Lung (tissue), 12 donors: ENCODE measurements around the gene ADAM12. TPM values are rescaled to one million over a fixed set of nuclear protein-coding genes. Genes with fewer than 3 reads are reported as not detected.
A peak's percentile ranks its signal among the peaks of the same experiment; 100 is the strongest.

Experiments
- ATAC-seq: fragments of 200-7000 bp; cut with Tn5 transposase; one replicate; pipeline ENCODE4 v1.9.1; 2020; ENCODE audit warnings: moderate number of reproducible peaks; ENCODE audit not compliant: insufficient read depth, low FRiP score
- DNase-seq, 3 donors: peaks; one replicate each; pipeline ENCODE4 v3.0.0-alpha.2; 2013 to 2017
- H3K27ac ChIP-seq, 2 donors: one replicate each; pipeline ENCODE4 v1.5.1; 2013; ENCODE audit warnings: mild to moderate bottlenecking in 2 of 2, moderate library complexity in 2 of 2, control low read depth in 1 of 2, inconsistent platforms in 1 of 2, low read depth in 1 of 2, low read length in 1 of 2
- H3K27me3 ChIP-seq, 3 donors: one replicate each; pipeline ENCODE4 v1.5.1; 2013; ENCODE audit warnings: low read length in 2 of 3; ENCODE audit not compliant: control insufficient read depth in 3 of 3, insufficient read depth in 3 of 3
- H3K36me3 ChIP-seq, 4 donors: one replicate each; pipeline ENCODE4 v1.5.1; 2013; ENCODE audit warnings: low read length in 4 of 4, mild to moderate bottlenecking in 1 of 4, moderate library complexity in 1 of 4; ENCODE audit not compliant: control insufficient read depth in 4 of 4, insufficient read depth in 4 of 4
- H3K4me1 ChIP-seq, 5 donors: one replicate each; pipeline ENCODE4 v1.5.1; 2013; ENCODE audit warnings: low read length in 5 of 5, mild to moderate bottlenecking in 2 of 5, moderate library complexity in 1 of 5; ENCODE audit not compliant: control insufficient read depth in 5 of 5, insufficient read depth in 5 of 5
- H3K4me3 ChIP-seq: one replicate; pipeline ENCODE4 v1.5.1; 2013; ENCODE audit warnings: mild to moderate bottlenecking, control low read depth, moderate library complexity
- H3K9ac ChIP-seq, 2 donors: one replicate each; pipeline ENCODE4 v1.5.1; 2013; ENCODE audit warnings: low read length in 2 of 2, control low read depth in 1 of 2; ENCODE audit not compliant: insufficient read depth in 1 of 2
- H3K9me3 ChIP-seq, 4 donors: one replicate each; pipeline ENCODE4 v1.5.1; 2013; ENCODE audit warnings: low read length in 3 of 4, mild to moderate bottlenecking in 1 of 4, moderate library complexity in 1 of 4; ENCODE audit not compliant: control insufficient read depth in 4 of 4, insufficient read depth in 3 of 4
- CTCF ChIP-seq: IDR thresholded peaks from 2 replicates; pipeline ENCODE4 v1.5.1; 2012; ENCODE audit warnings: mild to moderate bottlenecking; ENCODE audit errors: control extremely low read depth, extremely low read depth
- WGBS, 2 donors: extraction: QIAGEN DNeasy Blood & Tissue Kit; methylation state at CpG; one replicate each; pipeline ENCODE4 v1.1.7; 2013; 5-methylcytosine and 5-hydroxymethylcytosine counted together
- polyA plus RNA-seq, 2 donors: library from polyadenylated mRNA; stranded (reverse); fragments of 200-250 nt; gene quantifications; one replicate each; pipeline ENCODE4 v1.2.1, GENCODE V29; 2013
- total RNA-seq, 2 donors: library from RNA; depleted of rRNA in 1 of 2; stranded (reverse); fragments of >200 nt in 1 of 2; gene quantifications; one replicate each; pipeline ENCODE4 v1.2.1, GENCODE V29; 2014 to 2021
- donor health status: control.
- donor health status: control.
- donor health status: Bipolar disorder and iron deficiency.
- donor health status: healthy.
- donor health status: DM: yes; HTN: yes; CAD: no.

Gene ADAM12
- total and polyA plus RNA-seq, 4 donors, result 0.16 to 5.8 (median 0.85) TPM

- no peak for DNase-seq
- ATAC-seq, result no peak
- Histone ChIP-seq H3K36me3 (no peaks in the 10 kb centered on the region), H3K27me3 (no peaks in the 10 kb centered on the region), H3K27ac (no peak overlapping the region), H3K4me3 (no peak overlapping the region), H3K9me3 (no peaks in the 10 kb centered on the region), H3K4me1 (peaks cover 3 to 13% (median 10%) of the 10 kb centered on the region in 5 donors), H3K9ac (no peak overlapping the region)
- no peak for TF ChIP-seq CTCF
- 73 to 78% methylated on average over 10 of the region's 10 CpGs for WGBS, 2 donors
These were observed 344.9 kb downstream of the ADAM12 start for GRCh38 chr10:126043389-126043788.

DNA sequence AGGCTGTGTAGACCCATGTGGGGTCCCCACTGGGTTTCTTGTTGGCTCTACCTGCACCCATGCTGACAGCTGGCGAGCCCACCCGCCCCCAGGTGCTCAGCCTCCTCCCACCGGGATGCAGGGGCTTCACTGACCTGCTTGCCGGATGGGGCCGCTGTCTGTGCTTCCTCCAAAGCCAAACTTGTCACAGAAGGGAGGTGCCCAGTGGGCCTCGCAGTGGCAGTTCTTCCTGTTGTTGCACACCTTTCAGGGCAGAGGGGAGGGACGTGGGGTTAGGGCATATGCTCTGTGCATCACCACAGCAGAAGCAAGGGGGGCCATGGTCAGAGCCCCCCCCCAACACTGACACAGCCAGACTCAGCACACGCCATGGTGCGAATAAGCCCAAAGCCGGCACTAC is 345.4 kb downstream of the ADAM12 start:
- Histone ChIP-seq H3K9ac (no peak overlapping the region), H3K36me3 (no peaks in the 10 kb centered on the region), H3K27me3 (no peaks in the 10 kb centered on the region), H3K27ac (no peak overlapping the region), H3K4me1 (peaks cover 3 to 13% (median 10%) of the 10 kb centered on the region in 5 donors), H3K9me3 (no peaks in the 10 kb centered on the region), H3K4me3 (no peak overlapping the region)
- TF ChIP-seq CTCF, result no peak
- DNase-seq (no peak), ATAC-seq (no peak)
- 88 to 90% methylated on average over 10 of the region's 10 CpGs for WGBS, 2 donors

GRCh38 chr10:126042354-126042753 is 345.9 kb downstream of the ADAM12 start:
- ATAC-seq (no peak), DNase-seq (no peak)
- no peaks in the 10 kb centered on the region for H3K36me3 ChIP-seq
- no peaks in the 10 kb centered on the region for H3K27me3 ChIP-seq
- H3K9ac ChIP-seq, result peak overlapping the region; percentile 14 to 26
- WGBS, 2 donors, result 62 to 68% methylated on average over 4 of the region's 4 CpGs
- H3K4me1 ChIP-seq, result peaks cover 3 to 13% (median 10%) of the 10 kb centered on the region in 5 donors
- H3K4me3 ChIP-seq, result no peak overlapping the region
- no peak for TF ChIP-seq CTCF
- peak overlapping the region in 1 of 2 donors; percentile 58 for H3K27ac ChIP-seq
- no peaks in the 10 kb centered on the region for H3K9me3 ChIP-seq

- ATAC-seq, result peak; percentile 90
- H3K4me3 ChIP-seq, result no peak overlapping the region
- TF ChIP-seq CTCF, result no peak
- H3K36me3 ChIP-seq, result no peaks in the 10 kb centered on the region
- no peaks in the 10 kb centered on the region for H3K27me3 ChIP-seq
- no peaks in the 10 kb centered on the region for H3K9me3 ChIP-seq
- peak overlapping the region in 1 of 2 donors; percentile 58 for H3K27ac ChIP-seq
- H3K9ac ChIP-seq, result peak overlapping the region in 1 of 2 donors; percentile 26
- peaks cover 3 to 13% (median 10%) of the 10 kb centered on the region in 5 donors for H3K4me1 ChIP-seq
- DNase-seq, result peak; percentile 93 to 97 (median 93)
- 3 to 10% methylated on average over 12 of the region's 12 CpGs for WGBS, 2 donors
These were observed 346.5 kb downstream of the ADAM12 start for GRCh38 chr10:126041804-126042231.
